SK-N-MC (cell line): Measurements from ENCODE around the gene RNASE7.
"Not testable (repeated sequence)": the region's sequence is repeated elsewhere in the genome, so short reads cannot be mapped to it uniquely, and the experiment has no call there.

Experiments
- DNase-seq: peaks from one replicate; pipeline ENCODE4 v3.0.0-alpha.2; 2011; ENCODE audit warnings: low read depth, low spot score
- H3K27ac ChIP-seq: fragments of 200-600 bp; sonication (generic); 2 replicates; pipeline ENCODE4 v1.5.1; 2016; ENCODE audit warnings: mixed run types
- H3K36me3 ChIP-seq: fragments of 200-600 bp; sonication (generic); 2 replicates; pipeline ENCODE4 v1.6.1; 2017; ENCODE audit warnings: antibody characterized with exemption, low read length, mixed read lengths; ENCODE audit not compliant: insufficient read depth
- H3K4me3 ChIP-seq: fragments of 200-600 bp; sonication (generic); 2 replicates; pipeline ENCODE4 v1.5.1; 2016
- H3K9ac ChIP-seq: fragments of 200-600 bp; sonication (generic); 2 replicates; pipeline ENCODE4 v1.8.0; 2017; ENCODE audit warnings: mixed run types, mixed read lengths; ENCODE audit not compliant: insufficient read length
- H3K9me3 ChIP-seq: fragments of 200-600 bp; sonication (generic); 2 replicates; pipeline ENCODE4 v1.6.1; 2017; ENCODE audit warnings: low read depth, mild to moderate bottlenecking, antibody characterized with exemption, low read length, moderate library complexity, mixed read lengths
- EZH2 ChIP-seq: fragments of 200-600 bp; sonication (generic); IDR thresholded peaks from one replicate; pipeline ENCODE4 v1.6.1; 2017; ENCODE audit warnings: antibody characterized with exemption
- FOXP2 ChIP-seq: optimal IDR thresholded peaks from 2 replicates; pipeline ENCODE3; 2011; ENCODE audit warnings: mild to moderate bottlenecking, moderate library complexity; ENCODE audit not compliant: insufficient read depth; ENCODE audit errors: extremely low read length, control extremely low read depth
- POLR2AphosphoS5 ChIP-seq: IDR thresholded peaks from 2 replicates; pipeline ENCODE4 v1.6.1; 2012; ENCODE audit warnings: mild to moderate bottlenecking, low read depth, low read length, borderline replicate concordance

Gene RNASE7

DNA sequence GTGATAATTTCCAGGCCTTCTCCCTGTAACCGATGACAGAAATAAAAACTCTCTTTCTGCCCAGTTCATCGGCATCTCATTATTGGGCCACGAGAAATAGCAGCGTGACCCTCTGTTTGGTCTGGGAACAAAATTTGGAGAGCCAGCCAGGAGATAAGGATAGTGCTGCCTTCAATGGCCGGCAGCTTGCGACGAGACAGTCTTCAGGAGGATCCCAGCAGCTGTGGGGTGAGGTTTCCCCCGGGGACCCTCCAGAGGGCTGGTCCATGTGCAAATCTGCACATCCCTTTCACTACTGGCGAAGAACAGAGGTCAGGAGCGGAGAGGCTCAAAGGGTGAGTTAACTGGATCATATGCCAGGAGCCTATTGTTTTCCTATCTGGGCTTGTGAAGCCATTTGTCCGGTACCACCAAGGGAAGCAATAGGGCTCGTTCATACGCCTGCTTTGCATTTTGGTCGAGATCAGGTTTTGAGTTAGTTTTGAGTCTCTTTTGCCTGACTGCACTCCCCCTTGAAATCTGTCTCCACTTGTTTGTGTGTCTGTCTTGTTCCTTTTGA lies 38.3 kb upstream of the RNASE7 start:
- H3K9ac ChIP-seq = no peak overlapping the region
- no peaks in the 10 kb centered on the region for H3K36me3 ChIP-seq
- no peak overlapping the region for H3K27ac ChIP-seq
- no peak for DNase-seq
- no peak overlapping the region for H3K4me3 ChIP-seq
- no peaks in the 10 kb centered on the region for H3K9me3 ChIP-seq
- no peak for TF ChIP-seq FOXP2
- TF ChIP-seq POLR2AphosphoS5 = no peak
- TF ChIP-seq EZH2 = no peak

DNA sequence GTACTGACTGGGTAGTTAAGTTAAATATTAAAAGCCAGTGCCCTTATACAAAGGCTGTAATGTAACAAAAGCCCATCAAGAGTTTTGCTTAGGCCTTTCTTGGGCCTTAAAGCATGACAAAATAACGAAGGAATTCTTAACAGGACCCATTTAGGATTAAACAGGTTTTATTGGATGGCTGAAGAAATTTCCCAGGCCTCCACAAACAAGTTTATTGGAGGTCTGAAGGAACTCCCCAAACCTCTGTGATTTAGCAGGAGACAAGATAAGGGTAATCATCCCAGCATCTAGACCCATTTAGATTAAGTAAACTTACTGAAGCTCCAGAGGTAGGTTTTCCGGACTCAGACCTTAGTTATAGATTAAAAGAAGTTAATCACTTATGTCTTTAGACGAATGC lies 32.4 kb upstream of the RNASE7 start:
- DNase-seq, H3K4me3 ChIP-seq, H3K27ac ChIP-seq, H3K9me3 ChIP-seq, H3K36me3 ChIP-seq, H3K9ac ChIP-seq: not testable (repeated sequence)

DNA sequence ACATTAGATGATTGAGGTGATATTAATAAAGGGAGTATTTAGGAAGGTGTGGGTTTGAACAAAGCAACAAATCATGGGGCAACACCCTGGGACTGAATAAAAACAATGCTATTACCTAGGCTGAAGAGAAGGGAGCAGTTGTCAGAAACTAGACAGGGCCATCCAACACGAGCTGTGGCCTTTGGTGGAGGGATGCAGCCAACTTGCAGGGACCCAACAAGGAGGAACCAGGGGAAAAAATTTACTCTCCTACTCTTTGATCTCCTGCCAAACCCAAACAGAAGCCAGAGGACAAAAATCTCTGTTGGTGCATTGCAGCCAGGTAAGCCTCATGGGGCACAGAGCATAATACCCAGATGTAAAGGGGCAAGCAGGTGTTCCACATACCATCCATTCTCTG lies 31.0 kb upstream of the RNASE7 start:
- no peak for TF ChIP-seq FOXP2
- TF ChIP-seq EZH2 = no peak
- TF ChIP-seq POLR2AphosphoS5 = no peak
- no peak for DNase-seq

DNA sequence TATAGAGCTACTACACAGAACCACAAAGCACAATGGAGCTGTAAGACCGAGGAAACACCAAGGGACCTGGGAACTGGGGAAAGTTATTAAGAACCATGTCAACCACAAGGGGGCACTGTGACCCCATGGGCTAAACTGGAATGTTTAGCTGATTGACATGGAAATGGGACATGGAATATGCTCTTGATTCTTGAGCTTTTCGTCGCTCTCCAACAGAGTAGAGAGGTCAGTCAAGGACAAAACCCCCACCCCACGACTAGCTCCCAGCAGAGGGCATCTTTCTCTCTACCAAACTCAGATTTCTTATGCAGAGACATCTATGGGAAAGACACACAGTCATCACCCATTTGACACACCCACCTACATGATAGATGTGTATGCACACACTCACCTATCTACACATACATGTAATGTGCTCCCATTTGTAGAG lies 27.4 kb upstream of the RNASE7 start:
- DNase-seq = peak; percentile 65
- H3K4me3 ChIP-seq = 0 out of 2 replicates have a peak overlapping the region, but pooled peaks have one; percentile 21
- no peaks in the 10 kb centered on the region for H3K9me3 ChIP-seq
- no peak for TF ChIP-seq EZH2
- no peak for TF ChIP-seq POLR2AphosphoS5
- no peak for TF ChIP-seq FOXP2
- H3K9ac ChIP-seq = no peak overlapping the region
- no peaks in the 10 kb centered on the region; the same call in 1 of the 2 replicates for H3K36me3 ChIP-seq
- no peak overlapping the region for H3K27ac ChIP-seq

More for the DNA sequence above, 31.0 kb upstream of the RNASE7 start:
- no peaks in the 10 kb centered on the region for H3K9me3 ChIP-seq
- H3K4me3 ChIP-seq = no peak overlapping the region
- no peaks in the 10 kb centered on the region for H3K36me3 ChIP-seq
- no peak overlapping the region for H3K9ac ChIP-seq
- no peak overlapping the region for H3K27ac ChIP-seq

- H3K36me3 ChIP-seq = no peaks in the 10 kb centered on the region; the same call in 1 of the 2 replicates
- no peak overlapping the region for H3K9ac ChIP-seq
- DNase-seq = no peak
- H3K4me3 ChIP-seq = no peak overlapping the region
- no peak overlapping the region for H3K27ac ChIP-seq
- TF ChIP-seq POLR2AphosphoS5 = no peak
- TF ChIP-seq EZH2 = no peak
- TF ChIP-seq FOXP2 = no peak
- no peaks in the 10 kb centered on the region for H3K9me3 ChIP-seq
Observed at GRCh38 chr14:21015312-21015711, 26.9 kb upstream of the RNASE7 start.

DNA sequence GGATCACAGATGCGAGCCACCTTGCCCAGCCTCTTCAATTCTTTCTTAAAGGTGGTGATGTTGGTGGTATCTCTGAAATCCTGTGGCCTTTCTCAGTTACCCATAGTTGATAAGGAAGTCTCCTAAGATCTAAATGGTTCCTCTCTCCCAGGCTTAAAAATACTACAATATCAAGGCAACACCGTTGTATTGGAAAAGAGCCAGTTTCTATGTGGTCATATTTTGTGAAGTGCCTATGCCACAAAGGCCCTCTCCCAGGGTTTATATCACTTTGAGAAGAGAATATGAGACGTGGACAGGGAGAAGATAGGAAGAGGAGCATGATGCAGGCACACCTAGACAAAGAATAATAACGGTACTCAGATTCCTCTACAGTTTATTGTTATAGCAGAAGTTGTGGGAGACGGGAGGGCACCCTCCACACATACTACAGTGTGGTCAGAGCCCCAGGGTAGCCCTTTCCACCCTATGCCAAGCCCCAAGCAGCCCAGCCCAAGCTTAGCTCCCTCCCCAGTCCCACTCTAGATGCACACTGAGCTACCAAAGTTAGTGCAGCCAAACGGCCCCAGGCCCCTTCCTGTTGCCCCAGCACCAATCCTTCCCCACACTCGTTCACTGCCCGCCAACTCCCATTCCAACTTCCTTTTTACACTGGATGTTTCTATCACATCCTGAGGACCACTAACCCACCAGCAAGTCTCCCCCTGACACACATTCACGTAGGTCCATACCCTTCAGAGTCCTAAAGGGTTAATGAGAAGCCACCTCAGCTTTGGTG lies 25.6 kb upstream of the RNASE7 start:
- Histone ChIP-seq H3K9me3 (no peaks in the 10 kb centered on the region), H3K36me3 (no peaks in the 10 kb centered on the region; the same call in 1 of the 2 replicates), H3K9ac (no peak overlapping the region), H3K27ac (no peak overlapping the region), H3K4me3 (no peak overlapping the region)
- no peak for DNase-seq
- no peak for TF ChIP-seq POLR2AphosphoS5
- TF ChIP-seq EZH2 = no peak
- TF ChIP-seq FOXP2 = no peak

GRCh38 chr14:21017528-21018245 lies 24.5 kb upstream of the RNASE7 start:
- H3K36me3 ChIP-seq = no peaks in the 10 kb centered on the region; the same call in 1 of the 2 replicates
- no peak overlapping the region for H3K9ac ChIP-seq
- no peak overlapping the region for H3K4me3 ChIP-seq
- H3K9me3 ChIP-seq = no peaks in the 10 kb centered on the region
- TF ChIP-seq FOXP2 (no peak), EZH2 (no peak), POLR2AphosphoS5 (no peak)
- no peak overlapping the region for H3K27ac ChIP-seq
- DNase-seq = no peak

DNA sequence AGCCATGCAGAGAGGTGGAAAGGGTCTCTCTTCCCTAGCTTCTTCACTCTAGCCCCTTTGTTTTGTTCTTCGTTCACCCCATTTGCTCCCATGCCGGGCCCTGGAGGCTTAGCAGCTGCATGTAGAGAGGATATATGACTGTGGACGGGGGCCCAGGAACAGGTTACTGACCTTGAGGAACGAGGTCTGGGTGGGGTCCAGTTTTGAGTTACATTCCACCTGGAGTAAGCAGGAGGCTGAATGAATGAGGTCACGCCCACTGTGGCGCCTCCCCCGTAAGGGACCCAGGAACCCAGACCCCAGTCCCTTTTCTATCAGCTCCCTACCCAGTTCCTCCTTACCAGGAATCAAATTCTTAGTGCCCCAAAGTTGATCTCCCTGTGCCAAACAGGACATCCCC lies 23.9 kb upstream of the RNASE7 start:
- no peak overlapping the region for H3K27ac ChIP-seq
- H3K4me3 ChIP-seq = no peak overlapping the region
- H3K9me3 ChIP-seq = no peaks in the 10 kb centered on the region
- DNase-seq = no peak
- TF ChIP-seq POLR2AphosphoS5 = no peak
- TF ChIP-seq FOXP2 = no peak
- TF ChIP-seq EZH2 = no peak
- no peak overlapping the region for H3K9ac ChIP-seq
- no peaks in the 10 kb centered on the region; the same call in 1 of the 2 replicates for H3K36me3 ChIP-seq
